Bronchial epithelial cell (primary cell): Measurements from ENCODE around the gene TNF. TPM values are rescaled to one million over a fixed set of nuclear protein-coding genes. Genes with fewer than 3 reads are reported as not detected.
"Not testable (repeated sequence)": the region's sequence is repeated elsewhere in the genome, so short reads cannot be mapped to it uniquely, and the experiment has no call there.

Experiments used
- DNase-seq: peaks from one replicate; pipeline ENCODE4 v3.0.0-alpha.2; 2010; ENCODE audit warnings: low read depth
- FAIRE-seq: peaks from 2 replicates; lab custom pipeline; 2011; peaks lifted over from hg19 to GRCh38; lab: Jason Lieb, UNC
- H3K27me3 ChIP-seq: 2 replicates; pipeline ENCODE4 v1.5.1; 2011; ENCODE audit warnings: low read length; ENCODE audit not compliant: control insufficient read depth, insufficient read depth
- H3K36me3 ChIP-seq: 2 replicates; pipeline ENCODE4 v1.5.1; 2011; ENCODE audit warnings: low read length; ENCODE audit not compliant: control insufficient read depth, insufficient read depth
- H3K4me3 ChIP-seq: 2 replicates; pipeline ENCODE4 v1.5.1; 2011; ENCODE audit warnings: mild to moderate bottlenecking, low read depth, low read length, control low read depth
- CTCF ChIP-seq: IDR thresholded peaks from 2 replicates; pipeline ENCODE4 v1.5.1; 2011; ENCODE audit warnings: mild to moderate bottlenecking, moderate library complexity, low read length, control low read depth, inconsistent platforms; ENCODE audit not compliant: insufficient read depth, severe bottlenecking
- total RNA-seq: library from RNA; depleted of rRNA; stranded (reverse); fragments of >200 nt; gene quantifications from 2 replicates; pipeline ENCODE4 v1.2.1, GENCODE V29; 2014

The TNF gene
- total RNA-seq, 1 donor from 2014 or later, result not detected

DNA sequence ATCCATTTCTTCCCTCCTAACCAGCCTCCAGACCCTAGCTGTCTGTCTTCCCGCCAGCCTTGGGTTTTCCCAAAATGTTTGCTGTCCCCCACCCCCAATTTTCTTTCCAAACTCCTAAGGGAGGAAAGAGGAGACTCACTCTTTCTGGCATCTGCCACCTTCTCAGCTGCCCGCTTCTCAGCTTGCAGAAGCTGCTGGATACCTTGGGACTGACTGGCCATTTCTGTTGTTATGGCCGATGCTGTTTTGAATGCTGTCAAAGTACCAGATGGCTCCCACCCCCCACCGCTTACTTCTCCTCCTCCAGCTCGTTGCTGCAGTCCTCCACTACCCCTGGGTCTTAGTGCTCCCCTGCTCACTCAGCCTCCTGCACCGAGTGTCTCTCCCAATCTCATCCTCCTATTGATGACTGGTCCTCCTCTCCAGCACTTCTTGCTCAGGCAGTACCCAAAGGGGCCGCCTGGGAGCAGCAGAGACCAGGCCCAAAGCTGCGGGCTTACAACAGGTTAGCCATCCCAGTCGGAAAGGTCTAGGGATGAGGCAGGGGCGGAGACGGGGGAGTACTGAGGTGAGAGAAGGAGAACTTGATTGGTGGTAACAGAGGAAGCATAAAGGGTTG is 28.9 kb upstream of the TNF start, which contains the start of gene ATP6V1G2:
Gene ATP6V1G2 (minus strand): TSS at position 270 of the 619 bp plus-strand sequence. CDS start 49 bp downstream, at position 221.
- no peak for FAIRE-seq
- peak; percentile 91 for DNase-seq
- TF ChIP-seq CTCF, result peak; percentile 95
- Histone ChIP-seq H3K36me3 (peaks cover 4% of the 10 kb centered on the region), H3K4me3 (peak within 1 kb of the TSS; percentile 35), H3K27me3 (no peaks in the 10 kb centered on the region)

GRCh38 chr6:31546958-31547726 is 28.2 kb upstream of the TNF start, which contains the start of gene NFKBIL1:
Gene NFKBIL1, plus strand, starts transcription at chr6:31547608. Its CDS starts 87 bp downstream, at chr6:31547695.
- DNase-seq (peak; percentile 91), FAIRE-seq (no peak)
- no peak for TF ChIP-seq CTCF
- Histone ChIP-seq H3K4me3 (peak within 1 kb of the TSS; percentile 35), H3K36me3 (peaks cover 4% of the 10 kb centered on the region), H3K27me3 (no peaks in the 10 kb centered on the region)

DNA sequence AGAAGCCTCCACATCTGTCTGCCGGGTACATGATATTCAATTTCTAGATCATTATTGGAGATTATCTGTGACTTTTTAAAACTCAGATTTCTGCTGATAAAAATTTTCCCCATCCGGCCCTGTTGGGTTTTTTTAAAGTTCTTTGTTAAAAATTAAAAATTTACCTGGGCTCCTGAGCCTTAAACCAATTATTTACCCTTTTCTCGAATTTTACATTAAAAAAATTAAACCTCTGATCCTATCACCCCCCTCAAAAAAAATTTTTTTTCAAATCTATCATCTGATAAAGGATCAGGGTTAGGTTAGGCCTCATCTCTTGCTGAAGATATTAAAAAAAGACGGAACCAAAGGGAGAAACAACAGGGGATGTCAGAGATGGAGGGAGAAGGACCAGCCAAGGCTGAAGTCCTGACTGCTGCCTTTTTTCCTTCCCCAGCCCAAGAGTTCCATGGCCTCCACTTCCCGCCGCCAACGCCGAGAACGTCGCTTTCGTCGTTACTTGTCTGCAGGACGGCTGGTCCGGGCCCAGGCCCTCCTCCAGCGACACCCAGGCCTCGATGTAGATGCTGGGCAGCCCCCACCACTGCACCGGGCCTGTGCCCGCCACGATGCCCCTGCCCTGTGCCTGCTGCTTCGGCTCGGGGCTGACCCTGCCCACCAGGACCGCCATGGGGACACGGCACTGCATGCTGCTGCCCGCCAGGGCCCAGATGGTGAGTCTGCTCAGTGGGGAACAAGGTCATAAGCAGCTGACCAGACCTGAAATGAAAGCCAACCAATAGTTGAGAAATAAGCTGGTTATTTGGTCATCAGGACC is 27.4 kb upstream of the TNF start:
- DNase-seq, result no peak
- no peak for TF ChIP-seq CTCF
- FAIRE-seq, result no peak
- Histone ChIP-seq H3K36me3 (peaks cover 4% of the 10 kb centered on the region), H3K4me3 (peak overlapping the region; percentile 35), H3K27me3 (no peaks in the 10 kb centered on the region)

- TF ChIP-seq CTCF, result no peak
- Histone ChIP-seq H3K27me3 (no peaks in the 10 kb centered on the region), H3K4me3 (no peak overlapping the region), H3K36me3 (peaks cover 4% of the 10 kb centered on the region)
- no peak for FAIRE-seq
- no peak for DNase-seq
Observed at GRCh38 chr6:31548544-31548873, 26.9 kb upstream of the TNF start.

GRCh38 chr6:31551371-31551770 is 24.0 kb upstream of the TNF start:
- FAIRE-seq, H3K4me3 ChIP-seq: not testable (repeated sequence)
- TF ChIP-seq CTCF, result peak; percentile 18

More at GRCh38 chr6:31551371-31551770, 24.0 kb upstream of the TNF start:
- DNase-seq, result peak; percentile 11
- H3K27me3 ChIP-seq, H3K36me3 ChIP-seq: not testable (repeated sequence)
